Measurements from ENCODE around the gene PYCR2.

DNA sequence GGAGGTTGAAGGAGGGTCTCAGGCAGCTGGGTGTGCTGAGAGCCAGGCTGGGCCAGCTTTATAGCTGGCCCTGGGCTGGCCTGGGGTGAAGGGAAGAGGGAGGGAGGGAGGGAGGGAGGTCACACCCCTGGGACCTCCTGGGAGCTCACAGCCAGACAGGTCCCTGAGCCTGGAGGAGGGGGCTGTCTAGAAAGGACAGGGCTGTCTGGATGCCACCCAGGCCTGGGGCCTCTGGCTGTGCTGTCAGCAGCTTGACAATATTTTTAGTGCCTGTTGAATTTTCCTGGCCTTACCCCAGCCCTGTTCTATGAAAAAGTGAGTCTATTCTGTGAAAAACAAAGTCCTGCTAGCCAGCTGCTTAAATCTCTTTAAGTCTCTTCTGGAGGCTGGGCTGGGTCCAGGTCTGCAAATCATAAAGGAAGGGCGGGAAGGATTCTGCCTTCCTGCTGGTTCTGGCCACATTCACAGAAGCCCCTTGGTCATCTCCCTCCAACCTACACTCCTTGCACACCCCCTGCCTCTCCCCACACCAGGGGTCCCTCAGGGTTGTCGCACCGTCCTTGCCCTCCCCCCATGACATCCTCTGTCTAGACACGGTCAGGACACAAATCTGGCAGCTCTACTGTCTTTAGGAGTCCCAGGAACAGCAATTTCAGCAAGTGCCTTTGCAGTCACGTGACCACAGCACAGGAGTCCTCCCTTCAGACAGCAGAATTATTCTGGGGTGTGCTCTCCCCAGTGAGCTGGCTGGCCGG is 17.3 kb upstream of the PYCR2 start, which contains the start of gene LEFTY2:
- TF ChIP-seq, protein P1, sequence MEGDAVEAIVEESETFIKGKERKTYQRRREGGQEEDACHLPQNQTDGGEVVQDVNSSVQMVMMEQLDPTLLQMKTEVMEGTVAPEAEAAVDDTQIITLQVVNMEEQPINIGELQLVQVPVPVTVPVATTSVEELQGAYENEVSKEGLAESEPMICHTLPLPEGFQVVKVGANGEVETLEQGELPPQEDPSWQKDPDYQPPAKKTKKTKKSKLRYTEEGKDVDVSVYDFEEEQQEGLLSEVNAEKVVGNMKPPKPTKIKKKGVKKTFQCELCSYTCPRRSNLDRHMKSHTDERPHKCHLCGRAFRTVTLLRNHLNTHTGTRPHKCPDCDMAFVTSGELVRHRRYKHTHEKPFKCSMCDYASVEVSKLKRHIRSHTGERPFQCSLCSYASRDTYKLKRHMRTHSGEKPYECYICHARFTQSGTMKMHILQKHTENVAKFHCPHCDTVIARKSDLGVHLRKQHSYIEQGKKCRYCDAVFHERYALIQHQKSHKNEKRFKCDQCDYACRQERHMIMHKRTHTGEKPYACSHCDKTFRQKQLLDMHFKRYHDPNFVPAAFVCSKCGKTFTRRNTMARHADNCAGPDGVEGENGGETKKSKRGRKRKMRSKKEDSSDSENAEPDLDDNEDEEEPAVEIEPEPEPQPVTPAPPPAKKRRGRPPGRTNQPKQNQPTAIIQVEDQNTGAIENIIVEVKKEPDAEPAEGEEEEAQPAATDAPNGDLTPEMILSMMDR (IDR thresholded peaks at IDR 0.05) = no peak
- TF ChIP-seq POLR2AphosphoS5 (IDR thresholded peaks at IDR 0.05; ENCODE audit: low read depth, low read length) = no peak

All from Panc1 (cell line).